T-cell (primary cell): ENCODE measurements around the gene PIK3R5. TPM values are rescaled to one million over a fixed set of nuclear protein-coding genes. Genes with fewer than 3 reads are reported as not detected.

ENCODE experiments used
- ATAC-seq, 4 experiments: fragments of 200-7000 bp in 3 of 4; fragments of 150-1000 bp in 1 of 4; cut with Tn5 transposase; replicated peaks in 1 of 4; 1 replicate in 3 of 4; 2 replicates in 1 of 4; pipeline ENCODE4 v1.10.0; 2021; ENCODE audit warnings: moderate library complexity in 3 of 4, mild to moderate bottlenecking in 2 of 4, moderate number of reproducible peaks in 1 of 4
- CTCF ChIA-PET, 2 donors: fragments of 300-600 bp; sonication (Branson Sonifier 250); formaldehyde crosslinking; loops; one replicate each; lab custom pipeline; 2022; ENCODE audit warnings: antibody characterized with exemption in 2 of 2; lab: Charles Lee
- POLR2A ChIA-PET, 2 donors: fragments of 300-600 bp; sonication (Branson Sonifier 250); formaldehyde crosslinking; loops; one replicate each; lab custom pipeline; 2022; ENCODE audit warnings: antibody characterized with exemption in 2 of 2; lab: Charles Lee
- DNase-seq, 35 experiments: peaks; one replicate each; pipeline versions ENCODE4 v3.0.0 to v3.0.0-alpha.2; 2013 to 2023
- H3K27ac ChIP-seq: one replicate; pipeline ENCODE4 v1.5.1; 2013; ENCODE audit warnings: low read length
- H3K27me3 ChIP-seq, 2 experiments: replicated peaks in 1 of 2; 1 replicate in 1 of 2; 2 replicates in 1 of 2; pipeline versions ENCODE4 v1.6.1 to v1.7.0; 2013; ENCODE audit warnings: low read length in 1 of 2, mixed read lengths in 1 of 2; ENCODE audit not compliant: control insufficient read depth in 2 of 2, insufficient read depth in 2 of 2; ENCODE audit errors: extremely low read depth in 1 of 2
- H3K36me3 ChIP-seq, 2 donors: 1 replicate in 1 of 2; 2 replicates in 1 of 2; pipeline versions ENCODE4 v1.6.1 to v1.7.0; 2013; ENCODE audit warnings: low read length in 1 of 2; ENCODE audit not compliant: control insufficient read depth in 2 of 2, insufficient read depth in 1 of 2; ENCODE audit errors: extremely low read depth in 1 of 2
- H3K4me1 ChIP-seq, 2 experiments: 1 replicate in 1 of 2; 2 replicates in 1 of 2; pipeline versions ENCODE4 v1.6.1 to v1.7.0; 2013; ENCODE audit warnings: low read length in 2 of 2, mixed read lengths in 1 of 2; ENCODE audit not compliant: insufficient read depth in 2 of 2, control insufficient read depth in 1 of 2; ENCODE audit errors: extremely low read depth in 1 of 2
- H3K4me3 ChIP-seq, 2 donors: 1 replicate in 1 of 2; 2 replicates in 1 of 2; pipeline versions ENCODE4 v1.5.1 to v1.7.0; 2013; ENCODE audit warnings: mild to moderate bottlenecking in 2 of 2, low read length in 1 of 2, moderate library complexity in 1 of 2; ENCODE audit not compliant: control insufficient read depth in 1 of 2; ENCODE audit errors: extremely low read depth in 1 of 2
- H3K9me3 ChIP-seq: 2 replicates; pipeline ENCODE4 v1.7.0; 2013
- H3K27ac Mint-ChIP-seq, 2 donors: one replicate each; pipeline ENCODE4 v1.8.0; 2020 to 2021; ENCODE audit warnings: mild to moderate bottlenecking in 2 of 2, mixed read lengths in 2 of 2
- H3K27me3 Mint-ChIP-seq, 2 donors: one replicate each; pipeline ENCODE4 v1.8.0; 2021 to 2022; ENCODE audit warnings: mixed read lengths in 2 of 2
- H3K36me3 Mint-ChIP-seq: one replicate; pipeline ENCODE4 v1.8.0; 2021; ENCODE audit warnings: mixed read lengths
- H3K4me1 Mint-ChIP-seq, 3 donors: one replicate each; pipeline ENCODE4 v1.8.0; 2020 to 2022; ENCODE audit warnings: mixed read lengths in 3 of 3, mild to moderate bottlenecking in 1 of 3
- H3K4me3 Mint-ChIP-seq, 3 donors: one replicate each; pipeline ENCODE4 v1.8.0; 2020 to 2022; ENCODE audit warnings: mild to moderate bottlenecking in 3 of 3, mixed read lengths in 3 of 3, moderate library complexity in 3 of 3
- H3K9me3 Mint-ChIP-seq, 3 donors: one replicate each; pipeline ENCODE4 v1.8.0; 2020 to 2022; ENCODE audit warnings: mixed read lengths in 3 of 3
- WGBS: methylation state at CpG from one replicate; pipeline ENCODE4 v1.1.5; 2013; ENCODE audit warnings: missing lambda C conversion rate; ENCODE audit not compliant: insufficient coverage; 5-methylcytosine and 5-hydroxymethylcytosine counted together
- total RNA-seq, 35 experiments: library from RNA in 6 of 35; stranded (reverse) in 6 of 35; fragments of 120-200 nt in 1 of 35; gene quantifications; one replicate each; pipeline versions ENCODE4 v1.2.1 to v1.2.4 and lab custom pipeline; 2013 to 2026

PIK3R5 gene
- total RNA-seq, 5 donors from 2014 or later (not counting 1 experiment from before 2014, with no cell fraction given) = 118 to 210 (median 151) TPM

GRCh38 chr17:8976638-8977037, 11.1 kb upstream of the PIK3R5 start:
- ChIA-PET POLR2A (no interaction called here), CTCF (no interaction called here)
- no peak overlapping the region for H3K27ac ChIP-seq
- H3K27me3 ChIP-seq = no peaks in the 10 kb centered on the region
- ATAC-seq (no peak), DNase-seq (no peak)
- H3K27me3 Mint-ChIP-seq = no peaks in the 10 kb centered on the region
- no peaks in the 10 kb centered on the region for H3K36me3 ChIP-seq
- H3K27ac Mint-ChIP-seq = no peak overlapping the region
- H3K4me1 Mint-ChIP-seq = no peaks in the 10 kb centered on the region
- no peak overlapping the region for H3K4me3 Mint-ChIP-seq
- WGBS = no CpG with 5 or more reads among the region's 1 CpG
- no peaks in the 10 kb centered on the region for H3K36me3 Mint-ChIP-seq
- no peak overlapping the region for H3K4me3 ChIP-seq
- H3K4me1 ChIP-seq = no peaks in the 10 kb centered on the region
- no peaks in the 10 kb centered on the region for H3K9me3 ChIP-seq
- no peaks in the 10 kb centered on the region for H3K9me3 Mint-ChIP-seq

- 76% methylated on average over 3 of the region's 9 CpGs for WGBS
Observed at GRCh38 chr17:8975091-8975725, 9.7 kb upstream of the PIK3R5 start.

GRCh38 chr17:8969901-8970300, 4.4 kb upstream of the PIK3R5 start:
- H3K9me3 Mint-ChIP-seq = peaks cover 11 to 15% (median 15%) of the 10 kb centered on the region in 3 donors
- peaks cover 0 to 11% of the 10 kb centered on the region in 2 experiments for H3K4me1 ChIP-seq
- H3K9me3 ChIP-seq = no peaks in the 10 kb centered on the region
- H3K36me3 Mint-ChIP-seq = peaks cover 8% of the 10 kb centered on the region
- H3K4me3 Mint-ChIP-seq = no peak overlapping the region
- ChIA-PET CTCF (no interaction called here), POLR2A (interaction anchor here in 1 of 2 donors (0.7 kb wide), 1 partner anchor 736 kb away, joined by 3 read pairs; no protein-coding TSS in a partner anchor)
- no peak for DNase-seq
- no peak overlapping the region for H3K27ac ChIP-seq
- ATAC-seq = no peak
- peaks cover 0 to 5% of the 10 kb centered on the region in 2 donors for H3K36me3 ChIP-seq
- H3K27me3 ChIP-seq = no peaks in the 10 kb centered on the region
- H3K4me3 ChIP-seq = no peak overlapping the region
- no peaks in the 10 kb centered on the region for H3K27me3 Mint-ChIP-seq
- no CpG with 5 or more reads among the region's 2 CpGs for WGBS
- H3K27ac Mint-ChIP-seq = no peak overlapping the region
- H3K4me1 Mint-ChIP-seq = peaks cover 7 to 10% (median 9%) of the 10 kb centered on the region in 3 donors

More at GRCh38 chr17:8975091-8975725, 9.7 kb upstream of the PIK3R5 start:
- Histone ChIP-seq H3K4me1 (no peaks in the 10 kb centered on the region), H3K4me3 (no peak overlapping the region), H3K36me3 (no peaks in the 10 kb centered on the region), H3K27ac (no peak overlapping the region), H3K9me3 (no peaks in the 10 kb centered on the region), H3K27me3 (no peaks in the 10 kb centered on the region)
- Mint-ChIP-seq H3K9me3 (peaks cover 4 to 6% (median 6%) of the 10 kb centered on the region in 3 donors), H3K4me1 (no peaks in the 10 kb centered on the region), H3K4me3 (no peak overlapping the region), H3K27ac (no peak overlapping the region), H3K36me3 (no peaks in the 10 kb centered on the region), H3K27me3 (no peaks in the 10 kb centered on the region)
- no peak for DNase-seq
- ChIA-PET CTCF (interaction anchor here in 1 of 2 donors (0.6 kb wide), 1 partner anchor 84 kb away, joined by 4 read pairs; no protein-coding TSS in a partner anchor), POLR2A (no interaction called here)
- ATAC-seq = no peak

GRCh38 chr17:8968503-8968902, 3.0 kb upstream of the PIK3R5 start:
- CTCF ChIA-PET = no interaction called here
- Mint-ChIP-seq H3K4me1 (peaks cover 19 to 24% (median 20%) of the 10 kb centered on the region in 3 donors), H3K9me3 (peaks cover 11 to 15% (median 15%) of the 10 kb centered on the region in 3 donors), H3K4me3 (peak overlapping the region in 1 of 3 donors; percentile 9), H3K36me3 (peaks cover 11% of the 10 kb centered on the region), H3K27me3 (no peaks in the 10 kb centered on the region), H3K27ac (peak overlapping the region in 1 of 2 donors; percentile 3)
- no CpG with 5 or more reads among the region's 3 CpGs for WGBS
- Histone ChIP-seq H3K36me3 (peaks cover 0 to 5% of the 10 kb centered on the region in 2 donors), H3K9me3 (no peaks in the 10 kb centered on the region), H3K4me1 (peaks cover 11 to 22% of the 10 kb centered on the region in 2 experiments), H3K4me3 (no peak overlapping the region), H3K27ac (no peak overlapping the region), H3K27me3 (no peaks in the 10 kb centered on the region)
- no peak for ATAC-seq
- POLR2A ChIA-PET = no interaction called here
- DNase-seq = no peak

GRCh38 chr17:8967861-8968260, 2.4 kb upstream of the PIK3R5 start:
- Mint-ChIP-seq H3K4me3 (peak overlapping the region; percentile 0 to 14 (median 9)), H3K27ac (peak overlapping the region in 1 of 2 donors; percentile 9), H3K4me1 (peaks cover 25 to 30% (median 27%) of the 10 kb centered on the region in 3 donors), H3K9me3 (peaks cover 11 to 15% (median 15%) of the 10 kb centered on the region in 3 donors), H3K27me3 (no peaks in the 10 kb centered on the region), H3K36me3 (peaks cover 15% of the 10 kb centered on the region)
- Histone ChIP-seq H3K9me3 (no peaks in the 10 kb centered on the region), H3K36me3 (peaks cover 0 to 5% of the 10 kb centered on the region in 2 donors), H3K27ac (no peak overlapping the region), H3K27me3 (no peaks in the 10 kb centered on the region), H3K4me1 (peaks cover 18 to 29% of the 10 kb centered on the region in 2 experiments), H3K4me3 (no peak overlapping the region)
- ChIA-PET POLR2A (no interaction called here), CTCF (no interaction called here)
- ATAC-seq = no peak
- no peak for DNase-seq

GRCh38 chr17:8966926-8967325, 1.4 kb upstream of the PIK3R5 start:
- H3K4me1 ChIP-seq = peaks cover 25 to 33% of the 10 kb centered on the region in 2 experiments
- POLR2A ChIA-PET = no interaction called here
- Mint-ChIP-seq H3K4me3 (peak overlapping the region; percentile 88 to 100 (median 99)), H3K27ac (peak overlapping the region; percentile 17 to 48), H3K4me1 (peaks cover 34 to 40% (median 36%) of the 10 kb centered on the region in 3 donors), H3K9me3 (peaks cover 11 to 15% (median 15%) of the 10 kb centered on the region in 3 donors), H3K27me3 (no peaks in the 10 kb centered on the region), H3K36me3 (peaks cover 17% of the 10 kb centered on the region)
- no peaks in the 10 kb centered on the region for H3K27me3 ChIP-seq
- H3K27ac ChIP-seq = no peak overlapping the region
- WGBS = 81% methylated on average over 3 of the region's 9 CpGs
- H3K36me3 ChIP-seq = peaks cover 3 to 5% of the 10 kb centered on the region in 2 donors
- CTCF ChIA-PET = no interaction called here
- no peaks in the 10 kb centered on the region for H3K9me3 ChIP-seq
- no peak for ATAC-seq
- peak in 1 of 35 experiments; percentile 34 for DNase-seq
- H3K4me3 ChIP-seq = no peak overlapping the region
